Keratinocyte (primary cell): Measurements from ENCODE around the gene IGSF9. TPM values are rescaled to one million over a fixed set of nuclear protein-coding genes. Genes with fewer than 3 reads are reported as not detected.

Experiments
- DNase-seq: peaks from one replicate; pipeline ENCODE4 v3.0.0-alpha.2; 2011; ENCODE audit warnings: low read depth, missing footprints, low spot score
- FAIRE-seq: peaks from 2 replicates; lab custom pipeline; 2011; peaks lifted over from hg19 to GRCh38; lab: Jason Lieb, UNC
- H2AFZ ChIP-seq: 2 replicates; pipeline ENCODE4 v1.6.0; 2012; ENCODE audit warnings: low read length, control low read depth, inconsistent platforms; ENCODE audit not compliant: control insufficient read depth
- H3K27ac ChIP-seq: 2 replicates; pipeline ENCODE4 v1.5.1; 2011; ENCODE audit warnings: low read length; ENCODE audit not compliant: control insufficient read depth, insufficient read depth
- H3K27me3 ChIP-seq: 3 replicates; pipeline ENCODE4 v1.6.0; 2011; ENCODE audit warnings: low read length; ENCODE audit not compliant: control insufficient read depth, insufficient read depth; ENCODE audit errors: extremely low read depth
- H3K36me3 ChIP-seq, 2 experiments: 2 replicates in 1 of 2; 3 replicates in 1 of 2; pipeline ENCODE4 v1.5.1; 2011; ENCODE audit warnings: low read length in 2 of 2, mild to moderate bottlenecking in 1 of 2; ENCODE audit not compliant: control insufficient read depth in 2 of 2, insufficient read depth in 2 of 2; ENCODE audit errors: extremely low read depth in 1 of 2
- H3K4me1 ChIP-seq: 3 replicates; pipeline ENCODE4 v1.5.1; 2011; ENCODE audit warnings: low read length; ENCODE audit not compliant: control insufficient read depth, insufficient read depth; ENCODE audit errors: extremely low read depth
- H3K4me2 ChIP-seq: 3 replicates; pipeline ENCODE4 v1.6.0; 2011; ENCODE audit warnings: low read depth, low read length; ENCODE audit not compliant: control insufficient read depth, insufficient read depth; ENCODE audit errors: extremely low read depth
- H3K4me3 ChIP-seq, 3 experiments: fragments of 200-600 bp in 1 of 3; sonication (generic) in 1 of 3; 2 replicates in 2 of 3; 3 replicates in 1 of 3; pipeline ENCODE4 v1.5.1; 2011 to 2016; ENCODE audit warnings: low read length in 3 of 3, mild to moderate bottlenecking in 3 of 3, control low read depth in 2 of 3, inconsistent platforms in 1 of 3, low read depth in 1 of 3, mixed read lengths in 1 of 3, mixed run types in 1 of 3, moderate library complexity in 1 of 3; ENCODE audit not compliant: control insufficient read depth in 2 of 3, insufficient read depth in 2 of 3; ENCODE audit errors: extremely low read depth in 1 of 3
- H3K79me2 ChIP-seq: 2 replicates; pipeline ENCODE4 v1.6.0; 2012; ENCODE audit warnings: low read length; ENCODE audit not compliant: control insufficient read depth, insufficient read depth
- H3K9ac ChIP-seq: 3 replicates; pipeline ENCODE4 v1.6.0; 2011; ENCODE audit warnings: low read length; ENCODE audit not compliant: control insufficient read depth, insufficient read depth; ENCODE audit errors: extremely low read depth
- H3K9me1 ChIP-seq: 3 replicates; pipeline ENCODE4 v1.6.0; 2011; ENCODE audit warnings: low read length; ENCODE audit not compliant: control insufficient read depth, insufficient read depth; ENCODE audit errors: extremely low read depth
- H3K9me3 ChIP-seq: 2 replicates; pipeline ENCODE4 v1.5.1; 2012; ENCODE audit warnings: low read depth, low read length; ENCODE audit not compliant: control insufficient read depth
- H4K20me1 ChIP-seq: 3 replicates; pipeline ENCODE4 v1.6.0; 2011; ENCODE audit warnings: low read length; ENCODE audit not compliant: control insufficient read depth, insufficient read depth; ENCODE audit errors: extremely low read depth
- CTCF ChIP-seq, 3 experiments: IDR thresholded peaks in 1 of 3; conservative IDR thresholded peaks in 1 of 3; optimal IDR thresholded peaks in 1 of 3; 2 replicates in 2 of 3; 3 replicates in 1 of 3; pipeline versions ENCODE3 to v1.5.1; 2011; ENCODE audit warnings: low read length in 3 of 3, mild to moderate bottlenecking in 3 of 3, moderate library complexity in 2 of 3, control low read depth in 1 of 3, inconsistent platforms in 1 of 3; ENCODE audit not compliant: insufficient read depth in 2 of 3; ENCODE audit errors: extremely low read depth in 1 of 3
- EZH2 ChIP-seq: IDR thresholded peaks from one replicate; pipeline ENCODE4 v1.6.1; 2012; ENCODE audit warnings: inconsistent platforms, mild to moderate bottlenecking, low read length, moderate library complexity
- dilution Hi-C: fragments of 300-500 bp; cut with MboI; formaldehyde crosslinking; loops from one replicate; pipeline ENCODE4 v1.7.0; 2020; ENCODE audit warnings: low sequenced_read_pairs; ENCODE audit not compliant: extremely low pct_ligation_motif_present
- polyA plus RNA-seq, 5 experiments: library from polyadenylated mRNA; depleted of rRNA in 3 of 5; stranded (reverse) in 3 of 5; stranded (forward) in 1 of 5; unstranded in 1 of 5; fragments of >200 nt; gene quantifications; 1 replicate in 1 of 5; 2 replicates in 3 of 5; 3 replicates in 1 of 5; pipeline versions ENCODE4 v1.2.1 to v1.2.3, GENCODE V29; 2011 to 2012; ENCODE audit warnings: missing spikeins in 2 of 5, low read depth in 1 of 5, low replicate concordance in 1 of 5

IGSF9 gene
- polyA plus RNA-seq, 1 donor (not counting 4 experiments of a cell fraction or from before 2014, with no cell fraction given) = 4.2 TPM

GRCh38 chr1:159915571-159916241 is 29.7 kb downstream of the IGSF9 start:
- H3K9me1 ChIP-seq = peaks cover 5% of the 10 kb centered on the region
- H3K27me3 ChIP-seq = no peaks in the 10 kb centered on the region
- peak overlapping the region; percentile 1 for H3K4me2 ChIP-seq
- DNase-seq (no peak), FAIRE-seq (no peak)
- dilution Hi-C loops = no loop called here
- H3K79me2 ChIP-seq = peaks cover 16% of the 10 kb centered on the region
- peaks cover 22 to 28% of the 10 kb centered on the region in 2 experiments for H3K36me3 ChIP-seq
- no peaks in the 10 kb centered on the region for H3K9me3 ChIP-seq
- TF ChIP-seq CTCF (optimal IDR thresholded peaks at IDR 0.05 in 1 of 3, IDR thresholded peaks at IDR 0.05 in 1 of 3, conservative IDR thresholded peaks at IDR 0.05 in 1 of 3; ENCODE audit: extremely low read depth in 1 of 3, insufficient read depth in 2 of 3, low read length in 3 of 3) (no peak), EZH2 (no peak)
- peak overlapping the region; percentile 11 for H3K9ac ChIP-seq
- H4K20me1 ChIP-seq = peaks cover 12% of the 10 kb centered on the region
- H2AFZ ChIP-seq = no peak overlapping the region
- no peak overlapping the region for H3K4me3 ChIP-seq
- peak overlapping the region; percentile 77 for H3K27ac ChIP-seq
- peaks cover 77% of the 10 kb centered on the region for H3K4me1 ChIP-seq

GRCh38 chr1:159914252-159915018 is 31.0 kb downstream of the IGSF9 start:
- Histone ChIP-seq H3K79me2 (peaks cover 4% of the 10 kb centered on the region), H3K4me3 (no peak overlapping the region), H4K20me1 (peaks cover 8% of the 10 kb centered on the region), H3K9me1 (peaks cover 3% of the 10 kb centered on the region), H3K36me3 (peaks cover 14 to 15% of the 10 kb centered on the region in 2 experiments), H3K4me1 (peaks cover 84% of the 10 kb centered on the region), H3K9ac (no peak overlapping the region), H3K27me3 (no peaks in the 10 kb centered on the region), H3K4me2 (no peak overlapping the region), H3K9me3 (no peaks in the 10 kb centered on the region), H2AFZ (no peak overlapping the region), H3K27ac (peak overlapping the region; percentile 3)
- no peak for TF ChIP-seq EZH2
- TF ChIP-seq CTCF (optimal IDR thresholded peaks at IDR 0.05 in 1 of 3, IDR thresholded peaks at IDR 0.05 in 1 of 3, conservative IDR thresholded peaks at IDR 0.05 in 1 of 3; ENCODE audit: extremely low read depth in 1 of 3, insufficient read depth in 2 of 3, low read length in 3 of 3) = no peak
- dilution Hi-C loops = no loop called here
- DNase-seq (no peak), FAIRE-seq (no peak)
